Kidney (tissue), 14 donors: ENCODE data around the gene SRR. TPM values are rescaled to one million over a fixed set of nuclear protein-coding genes. Genes with fewer than 3 reads are reported as not detected.

Experiments
- DNase-seq, 5 donors: peaks; one replicate each; pipeline ENCODE4 v3.0.0-alpha.2; 2013 to 2020
- FAIRE-seq: peaks from 2 replicates; lab custom pipeline; 2012; peaks lifted over from hg19 to GRCh38; lab: Jason Lieb, UNC
- H3K27ac ChIP-seq, 2 donors: one replicate each; pipeline ENCODE4 v1.7.0; 2013; ENCODE audit warnings: low read depth in 2 of 2, low read length in 2 of 2, inconsistent platforms in 1 of 2
- H3K27me3 ChIP-seq: one replicate; pipeline ENCODE4 v1.7.1; 2013; ENCODE audit warnings: low read length, inconsistent platforms; ENCODE audit not compliant: control insufficient read depth, insufficient read depth
- H3K36me3 ChIP-seq, 3 donors: one replicate each; pipeline versions ENCODE4 v1.7.0 to v1.7.1; 2013; ENCODE audit warnings: low read length in 3 of 3, control low read depth in 1 of 3, inconsistent platforms in 1 of 3; ENCODE audit not compliant: insufficient read depth in 3 of 3, control insufficient read depth in 2 of 3
- H3K4me1 ChIP-seq, 3 donors: one replicate each; pipeline versions ENCODE4 v1.7.0 to v1.7.1; 2013; ENCODE audit warnings: low read length in 3 of 3, inconsistent platforms in 1 of 3, low read depth in 1 of 3; ENCODE audit not compliant: control insufficient read depth in 2 of 3, insufficient read depth in 2 of 3
- H3K4me3 ChIP-seq, 3 donors: one replicate each; pipeline versions ENCODE4 v1.7.0 to v1.8.1; 2013; ENCODE audit warnings: low read length in 3 of 3, control low read depth in 1 of 3, inconsistent platforms in 1 of 3
- H3K9ac ChIP-seq, 3 donors: one replicate each; pipeline versions ENCODE4 v1.7.0 to v1.7.1; 2013; ENCODE audit warnings: low read length in 3 of 3, control low read depth in 1 of 3, inconsistent platforms in 1 of 3
- H3K9me3 ChIP-seq, 3 donors: one replicate each; pipeline versions ENCODE4 v1.7.0 to v1.7.1; 2013; ENCODE audit warnings: low read length in 3 of 3, control low read depth in 1 of 3, inconsistent platforms in 1 of 3; ENCODE audit not compliant: control insufficient read depth in 2 of 3, insufficient read depth in 1 of 3
- intact Hi-C: fragments of 100-400 bp; cut with DNase I; formaldehyde crosslinking; loops from one replicate; pipeline ENCODE4 v1.11.1; 2022
- polyA plus RNA-seq: library from polyadenylated mRNA; stranded (reverse); fragments of 350-450 nt; fragmentation: Illumina TruSeq; extraction: RNeasy Lipid Tissue Mini Kit (QIAGEN cat#74804); gene quantifications from one replicate; pipeline ENCODE4 v1.2.3, GENCODE V29; 2014; ENCODE audit warnings: low read depth, low replicate concordance; ENCODE audit not compliant: insufficient read depth
- total RNA-seq: library from RNA; stranded (reverse); fragmentation: NEBNext Ultra II Directional; extraction: Animal tissue kit (Norgen Biotek cat#: 25700); gene quantifications from one replicate; pipeline ENCODE4 v1.2.1, GENCODE V29; 2021
- TF ChIP-seq, protein P1 (sequence below): IDR thresholded peaks from 3 replicates; pipeline ENCODE4 v1.5.1; 2012; ENCODE audit warnings: mild to moderate bottlenecking, moderate library complexity, borderline replicate concordance; ENCODE audit not compliant: insufficient read depth; ENCODE audit errors: extremely low read depth
- donor health status: control.
- donor health status: control.
- donor health status: control.
- donor health status: control.
- donor health status: control.
- donor health status: DM: yes; HTN: yes; CAD: no.
- donor health status: Normal renal cell carcinoma (clear cell type).

Gene SRR
- total and polyA plus RNA-seq, 2 donors from 2014 or later = 3.5 to 10.0 TPM

DNA sequence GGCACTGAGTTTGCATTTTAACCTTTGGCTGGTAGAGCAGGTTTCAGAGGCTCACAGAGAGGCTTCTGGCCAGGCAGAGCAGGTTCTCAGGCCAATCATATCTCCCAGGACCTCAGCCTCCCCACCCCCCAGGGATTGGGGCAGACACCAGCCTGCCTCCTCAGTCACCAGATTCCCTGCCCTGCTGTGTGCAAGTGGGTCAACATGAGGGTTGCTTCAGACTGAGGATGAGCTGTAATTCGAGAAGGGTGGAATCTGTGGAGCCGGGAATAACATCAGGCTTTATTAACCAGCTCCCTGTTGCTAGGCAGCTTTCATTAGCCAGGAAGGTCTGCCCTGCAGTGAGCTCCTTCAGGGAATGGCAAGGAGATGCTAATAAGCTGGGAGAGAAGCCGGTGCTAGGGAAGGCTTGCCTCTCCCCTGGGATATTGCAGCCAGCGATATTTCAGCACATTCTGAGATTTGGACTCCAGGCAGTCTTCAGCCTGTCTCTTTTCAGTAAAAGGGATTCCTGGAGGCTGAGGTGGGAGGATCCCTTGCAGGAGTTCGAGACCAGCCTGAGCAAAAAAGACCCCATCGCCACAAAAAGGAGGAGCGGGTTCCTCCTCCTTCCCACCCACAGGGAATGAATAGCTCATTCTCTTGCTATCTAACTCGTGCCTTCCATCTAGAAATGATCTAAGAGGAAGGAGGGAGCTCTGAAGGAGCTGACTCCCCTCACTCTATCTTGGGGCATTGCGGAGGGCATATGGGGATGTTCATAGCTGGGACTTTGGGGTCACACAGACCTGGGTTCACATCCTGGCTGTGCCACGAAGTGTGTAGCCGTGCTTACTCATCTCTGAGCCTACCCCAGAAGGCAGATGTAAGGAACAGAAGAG lies 44.3 kb downstream of the SRR start:
- Histone ChIP-seq H3K27ac (no peak overlapping the region), H3K4me3 (no peak overlapping the region), H3K9ac (no peak overlapping the region), H3K9me3 (no peaks in the 10 kb centered on the region), H3K4me1 (peaks cover 0 to 4% (median 0%) of the 10 kb centered on the region in 3 donors), H3K27me3 (no peaks in the 10 kb centered on the region), H3K36me3 (peaks cover 0 to 9% (median 3%) of the 10 kb centered on the region in 3 donors)
- no peak for FAIRE-seq
- TF ChIP-seq, protein P1, sequence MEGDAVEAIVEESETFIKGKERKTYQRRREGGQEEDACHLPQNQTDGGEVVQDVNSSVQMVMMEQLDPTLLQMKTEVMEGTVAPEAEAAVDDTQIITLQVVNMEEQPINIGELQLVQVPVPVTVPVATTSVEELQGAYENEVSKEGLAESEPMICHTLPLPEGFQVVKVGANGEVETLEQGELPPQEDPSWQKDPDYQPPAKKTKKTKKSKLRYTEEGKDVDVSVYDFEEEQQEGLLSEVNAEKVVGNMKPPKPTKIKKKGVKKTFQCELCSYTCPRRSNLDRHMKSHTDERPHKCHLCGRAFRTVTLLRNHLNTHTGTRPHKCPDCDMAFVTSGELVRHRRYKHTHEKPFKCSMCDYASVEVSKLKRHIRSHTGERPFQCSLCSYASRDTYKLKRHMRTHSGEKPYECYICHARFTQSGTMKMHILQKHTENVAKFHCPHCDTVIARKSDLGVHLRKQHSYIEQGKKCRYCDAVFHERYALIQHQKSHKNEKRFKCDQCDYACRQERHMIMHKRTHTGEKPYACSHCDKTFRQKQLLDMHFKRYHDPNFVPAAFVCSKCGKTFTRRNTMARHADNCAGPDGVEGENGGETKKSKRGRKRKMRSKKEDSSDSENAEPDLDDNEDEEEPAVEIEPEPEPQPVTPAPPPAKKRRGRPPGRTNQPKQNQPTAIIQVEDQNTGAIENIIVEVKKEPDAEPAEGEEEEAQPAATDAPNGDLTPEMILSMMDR = no peak
- intact Hi-C loops = no loop called here
- DNase-seq = peak; percentile 61 to 94 (median 86)

DNA sequence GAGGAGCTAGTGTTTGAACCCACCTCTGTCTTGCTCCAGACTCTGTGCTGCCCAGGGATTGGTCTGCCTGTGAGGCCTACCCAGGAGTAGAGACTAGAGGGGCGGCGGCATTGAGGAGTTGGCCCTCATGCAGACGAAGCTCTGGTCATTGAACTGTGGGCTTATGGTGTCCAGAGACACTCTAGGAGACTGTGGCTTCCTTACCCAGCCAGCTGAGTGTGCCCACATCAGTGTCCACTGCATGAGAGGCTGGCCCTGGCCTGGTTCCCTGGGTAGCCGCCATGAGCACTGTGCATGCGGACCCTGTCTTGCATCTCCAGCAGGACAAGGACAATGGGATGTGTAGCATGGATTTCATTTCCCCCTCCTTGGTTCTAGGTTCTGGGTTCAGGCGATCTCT lies 47.5 kb downstream of the SRR start:
- TF ChIP-seq, protein P1 = no peak
- no peak overlapping the region for H3K4me3 ChIP-seq
- intact Hi-C loops = no loop called here
- H3K9ac ChIP-seq = no peak overlapping the region
- FAIRE-seq = no peak
- H3K9me3 ChIP-seq = no peaks in the 10 kb centered on the region
- H3K4me1 ChIP-seq = peaks cover 0 to 4% (median 0%) of the 10 kb centered on the region in 3 donors
- no peak overlapping the region for H3K27ac ChIP-seq
- H3K27me3 ChIP-seq = no peaks in the 10 kb centered on the region
- DNase-seq = no peak
- H3K36me3 ChIP-seq = no peaks in the 10 kb centered on the region

DNA sequence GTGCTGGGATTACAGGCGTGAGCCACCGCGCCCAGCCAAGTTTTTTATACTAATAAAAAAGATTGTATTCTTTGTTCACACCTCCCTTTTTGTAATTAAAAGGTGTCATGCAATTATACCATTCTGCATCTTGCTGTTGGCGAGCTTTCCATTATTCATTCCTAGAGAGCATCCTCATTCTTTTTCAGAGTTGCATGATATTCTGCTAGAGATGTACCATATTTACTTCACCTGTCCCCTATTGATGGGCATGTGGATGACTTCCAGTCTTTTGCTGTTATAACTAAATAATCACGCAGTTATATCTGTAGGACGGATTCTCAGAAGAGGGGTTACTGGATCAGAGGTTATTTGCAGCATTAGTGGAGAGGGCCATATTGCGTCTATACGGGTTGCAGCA lies 50.6 kb downstream of the SRR start:
- no peak overlapping the region for H3K9ac ChIP-seq
- FAIRE-seq = no peak
- no peak for DNase-seq
- TF ChIP-seq, protein P1 = no peak
- no peaks in the 10 kb centered on the region for H3K27me3 ChIP-seq
- no peaks in the 10 kb centered on the region for H3K36me3 ChIP-seq
- intact Hi-C loops = no loop called here
- H3K4me3 ChIP-seq = no peak overlapping the region
- no peaks in the 10 kb centered on the region for H3K9me3 ChIP-seq
- no peaks in the 10 kb centered on the region for H3K4me1 ChIP-seq
- H3K27ac ChIP-seq = no peak overlapping the region
